ENCODE results near the gene NSG1. TPM values are rescaled to one million over a fixed set of nuclear protein-coding genes. Genes with fewer than 3 reads are reported as not detected.

NSG1 gene
- total and polyA plus RNA-seq, 9 donors: 9.9 to 103 (median 39.6) TPM

DNA sequence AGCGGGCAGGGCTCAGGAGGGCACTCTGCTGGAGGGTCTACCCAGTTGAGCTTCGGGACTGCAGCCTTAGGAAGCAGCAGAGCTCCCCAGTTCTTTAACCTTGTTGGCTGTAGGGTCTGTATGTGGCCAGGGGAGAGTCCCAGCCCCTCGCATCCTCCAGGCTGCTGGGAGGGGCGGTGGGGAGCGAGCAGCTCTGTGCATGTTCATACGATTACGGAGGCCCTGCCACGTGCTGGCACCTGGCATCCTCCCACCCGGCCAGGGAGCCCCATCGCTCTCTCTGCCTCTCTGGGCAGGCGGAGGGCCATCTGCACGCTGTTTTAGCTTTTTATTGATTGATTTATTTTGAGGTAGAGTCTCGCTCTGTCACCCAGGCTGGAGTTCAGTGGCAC is 21.2 kb downstream of the NSG1 start:
- Histone ChIP-seq H3K4me3 (no peak overlapping the region), H3K9me3 (no peaks in the 10 kb centered on the region), H3K27me3 (no peaks in the 10 kb centered on the region), H3K27ac (no peak overlapping the region), H3K4me1 (ENCODE audit: insufficient read depth) (no peaks in the 10 kb centered on the region), H3K36me3 (no peaks in the 10 kb centered on the region)
- TF ChIP-seq EP300 (IDR thresholded peaks at IDR 0.05) (no peak), POLR2A (IDR thresholded peaks at IDR 0.05) (no peak)
- TF ChIP-seq, protein P1, sequence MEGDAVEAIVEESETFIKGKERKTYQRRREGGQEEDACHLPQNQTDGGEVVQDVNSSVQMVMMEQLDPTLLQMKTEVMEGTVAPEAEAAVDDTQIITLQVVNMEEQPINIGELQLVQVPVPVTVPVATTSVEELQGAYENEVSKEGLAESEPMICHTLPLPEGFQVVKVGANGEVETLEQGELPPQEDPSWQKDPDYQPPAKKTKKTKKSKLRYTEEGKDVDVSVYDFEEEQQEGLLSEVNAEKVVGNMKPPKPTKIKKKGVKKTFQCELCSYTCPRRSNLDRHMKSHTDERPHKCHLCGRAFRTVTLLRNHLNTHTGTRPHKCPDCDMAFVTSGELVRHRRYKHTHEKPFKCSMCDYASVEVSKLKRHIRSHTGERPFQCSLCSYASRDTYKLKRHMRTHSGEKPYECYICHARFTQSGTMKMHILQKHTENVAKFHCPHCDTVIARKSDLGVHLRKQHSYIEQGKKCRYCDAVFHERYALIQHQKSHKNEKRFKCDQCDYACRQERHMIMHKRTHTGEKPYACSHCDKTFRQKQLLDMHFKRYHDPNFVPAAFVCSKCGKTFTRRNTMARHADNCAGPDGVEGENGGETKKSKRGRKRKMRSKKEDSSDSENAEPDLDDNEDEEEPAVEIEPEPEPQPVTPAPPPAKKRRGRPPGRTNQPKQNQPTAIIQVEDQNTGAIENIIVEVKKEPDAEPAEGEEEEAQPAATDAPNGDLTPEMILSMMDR (IDR thresholded peaks at IDR 0.05): no peak
- WGBS, 3 donors: 60 to 82% (median 75%) methylated on average over 8 to 13 of the region's 13 CpGs
- intact Hi-C loops (cut with DNase I): no loop called here
- no peak for DNase-seq

DNA sequence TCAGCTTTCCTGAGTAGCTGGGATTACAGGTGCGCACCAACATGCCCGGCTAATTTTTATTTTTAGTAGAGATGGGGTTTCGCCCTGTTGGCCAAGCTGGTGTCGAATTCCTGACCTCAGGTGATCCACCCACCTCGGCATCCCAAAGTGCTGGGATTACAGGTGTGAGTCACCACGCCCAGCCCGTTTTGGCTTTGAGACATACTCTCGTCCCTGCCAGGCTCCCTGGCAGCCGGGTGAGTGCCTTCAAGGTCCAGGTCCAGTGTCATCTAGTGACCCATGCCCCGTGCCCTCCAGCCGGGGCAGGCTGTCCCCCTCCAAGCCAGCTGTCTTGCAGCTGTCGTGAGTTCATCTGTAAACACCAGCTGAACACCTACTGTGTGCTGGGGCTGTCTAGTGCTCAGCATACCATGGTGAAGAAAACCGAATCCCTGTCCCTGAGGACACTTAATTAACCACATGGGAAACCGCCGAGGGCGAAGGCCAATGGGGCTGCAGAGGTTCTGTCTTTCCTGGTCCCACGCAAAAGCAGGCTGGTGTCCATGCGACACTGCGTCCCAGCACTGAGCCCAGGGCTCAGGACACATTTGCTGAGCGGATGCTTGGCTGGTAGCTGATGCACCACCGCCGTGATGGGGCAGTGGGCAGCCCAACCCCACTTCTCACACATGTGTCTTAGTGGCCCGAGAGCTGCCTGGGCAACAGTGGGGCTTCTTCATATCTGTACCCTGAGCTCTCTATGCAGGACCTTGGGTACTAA is 21.9 kb downstream of the NSG1 start:
- DNase-seq: no peak
- intact Hi-C loops (cut with DNase I): no loop called here
- 72 to 80% (median 79%) methylated on average over 23 of the region's 23 CpGs for WGBS, 3 donors

DNA sequence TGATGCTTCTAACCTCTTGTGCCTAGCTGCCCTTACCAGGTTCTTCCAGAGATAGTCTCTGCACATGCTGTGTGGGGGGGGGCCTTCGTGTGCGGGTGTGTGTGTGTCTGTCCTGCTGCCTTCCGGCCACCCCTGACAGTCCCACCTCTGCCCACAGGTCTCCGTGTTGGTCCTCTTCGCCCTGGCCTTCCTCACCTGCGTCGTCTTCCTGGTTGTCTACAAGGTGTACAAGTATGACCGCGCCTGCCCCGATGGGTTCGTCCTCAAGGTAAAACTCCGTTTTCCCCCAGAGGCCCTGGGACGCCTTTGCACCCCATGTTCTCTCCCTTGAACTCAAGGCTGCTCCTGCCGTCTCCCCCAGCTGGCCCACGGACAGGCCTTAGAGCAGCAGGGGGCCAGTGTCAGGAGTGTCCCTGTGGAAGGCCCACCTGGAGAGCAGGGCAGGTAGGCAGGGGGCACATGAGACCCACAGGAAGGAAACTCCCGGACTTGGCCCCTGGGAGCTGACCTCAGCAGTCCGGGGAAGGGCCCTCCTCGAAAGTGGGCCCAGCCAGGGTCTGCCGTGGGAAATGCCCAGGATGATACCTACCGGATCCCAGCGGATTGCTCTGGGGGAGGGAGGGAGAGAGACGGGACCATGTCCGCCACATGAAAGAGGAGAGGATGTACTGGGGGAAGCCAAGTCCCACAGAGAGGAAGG is 22.7 kb downstream of the NSG1 start:
- Histone ChIP-seq H3K27ac (no peak overlapping the region), H3K9me3 (no peaks in the 10 kb centered on the region), H3K27me3 (no peaks in the 10 kb centered on the region), H3K4me1 (ENCODE audit: insufficient read depth) (no peaks in the 10 kb centered on the region), H3K36me3 (no peaks in the 10 kb centered on the region), H3K4me3 (no peak overlapping the region)
- DNase-seq: no peak
- WGBS, 3 donors: 88 to 92% (median 89%) methylated on average over 23 of the region's 23 CpGs
- TF ChIP-seq EP300 (IDR thresholded peaks at IDR 0.05): no peak
- TF ChIP-seq, protein P1 (IDR thresholded peaks at IDR 0.05): no peak
- TF ChIP-seq POLR2A (IDR thresholded peaks at IDR 0.05): no peak
- intact Hi-C loops (cut with DNase I): no loop called here

More for the DNA sequence above, 21.9 kb downstream of the NSG1 start:
- Histone ChIP-seq H3K27ac (no peak overlapping the region), H3K27me3 (no peaks in the 10 kb centered on the region), H3K9me3 (no peaks in the 10 kb centered on the region), H3K36me3 (no peaks in the 10 kb centered on the region), H3K4me3 (no peak overlapping the region), H3K4me1 (ENCODE audit: insufficient read depth) (no peaks in the 10 kb centered on the region)
- TF ChIP-seq, protein P1 (IDR thresholded peaks at IDR 0.05): no peak
- TF ChIP-seq EP300 (IDR thresholded peaks at IDR 0.05) (no peak), POLR2A (IDR thresholded peaks at IDR 0.05) (no peak)

DNA sequence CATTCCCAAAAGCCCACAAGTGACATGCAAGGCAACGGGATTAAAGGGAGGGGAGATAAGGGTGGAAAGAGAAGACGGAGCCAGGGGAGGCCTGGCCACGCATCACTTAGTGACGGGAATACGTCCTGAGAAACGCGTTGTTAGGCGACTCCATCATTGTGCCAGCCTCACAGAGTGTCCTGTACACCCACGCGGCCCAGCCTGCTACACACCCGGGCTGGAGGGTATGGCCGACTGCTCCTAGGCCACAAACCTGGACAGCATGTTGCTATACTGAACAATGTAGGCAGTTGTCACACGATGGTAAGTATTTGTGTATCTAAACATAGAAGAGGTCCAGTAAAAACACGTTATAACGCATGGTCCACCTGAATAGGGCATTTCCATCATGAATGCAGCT is 23.4 kb downstream of the NSG1 start:
- H3K4me3 ChIP-seq: no peak overlapping the region
- WGBS, 3 donors: 85 to 91% (median 86%) methylated on average over 15 of the region's 15 CpGs
- H3K4me1 ChIP-seq (ENCODE audit: insufficient read depth): no peaks in the 10 kb centered on the region
- DNase-seq: no peak
- no peak overlapping the region for H3K27ac ChIP-seq
- intact Hi-C loops (cut with DNase I): no loop called here
- TF ChIP-seq EP300 (IDR thresholded peaks at IDR 0.05) (no peak), POLR2A (IDR thresholded peaks at IDR 0.05) (no peak)
- TF ChIP-seq, protein P1 (IDR thresholded peaks at IDR 0.05): no peak
- H3K27me3 ChIP-seq: no peaks in the 10 kb centered on the region
- no peaks in the 10 kb centered on the region for H3K9me3 ChIP-seq
- H3K36me3 ChIP-seq: no peaks in the 10 kb centered on the region
